Motor neuron (in vitro differentiated cells): ENCODE data around the gene DDX59. TPM values are rescaled to one million over a fixed set of nuclear protein-coding genes. Genes with fewer than 3 reads are reported as not detected.

Experiments
- ATAC-seq, 8 experiments: fragments of 200-7000 bp; cut with Tn5 transposase; replicated peaks in 6 of 8; 2 replicates each; pipeline ENCODE4 v1.8.0; 2021; ENCODE audit warnings: mild to moderate bottlenecking in 8 of 8, moderate library complexity in 8 of 8
- H3K27ac ChIP-seq, 2 donors: fragments of 250-450 bp; sonication (Bioruptor Pico); 2 replicates each; pipeline ENCODE4 v1.9.0; 2021; ENCODE audit warnings: antibody characterized with exemption in 2 of 2, mild to moderate bottlenecking in 2 of 2, moderate library complexity in 1 of 2
- H3K4me1 ChIP-seq, 2 donors: fragments of 250-450 bp; sonication (Bioruptor Pico); replicated peaks in 1 of 2; 2 replicates each; pipeline ENCODE4 v1.6.1; 2021; ENCODE audit warnings: antibody characterized with exemption in 2 of 2, mild to moderate bottlenecking in 2 of 2, moderate library complexity in 1 of 2
- H3K4me3 ChIP-seq, 5 donors: fragments of 250-450 bp; sonication (Bioruptor Pico); 2 replicates each; pipeline ENCODE4 v1.9.0; 2021; ENCODE audit warnings: antibody characterized with exemption in 5 of 5, mild to moderate bottlenecking in 5 of 5, moderate library complexity in 4 of 5
- WGBS, 10 experiments: fragments of 450-650 bp; shearing (Covaris generic); methylation state at CpG; one replicate each; pipeline ENCODE4 v1.0.0; 2022; 5-methylcytosine and 5-hydroxymethylcytosine counted together
- in situ Hi-C, 9 experiments: fragments of 400-800 bp; cut with MboI; loops; one replicate each; pipeline ENCODE4 v1.15.0; 2021; ENCODE audit warnings: low sequenced_read_pairs in 9 of 9, low pct_unique_long_range_greater_than_20kb in 2 of 9; ENCODE audit not compliant: unreplicated experiment in 9 of 9
- total RNA-seq, 8 experiments: library from RNA; unstranded; fragments of 300-600 nt; gene quantifications; 2 replicates each; pipeline versions ENCODE4 v1.2.3 to v1.2.4, GENCODE V29; 2022

DDX59 gene
- total RNA-seq, 8 experiments from 2014 or later: 14.7 to 31.3 (median 22.1) TPM

DNA sequence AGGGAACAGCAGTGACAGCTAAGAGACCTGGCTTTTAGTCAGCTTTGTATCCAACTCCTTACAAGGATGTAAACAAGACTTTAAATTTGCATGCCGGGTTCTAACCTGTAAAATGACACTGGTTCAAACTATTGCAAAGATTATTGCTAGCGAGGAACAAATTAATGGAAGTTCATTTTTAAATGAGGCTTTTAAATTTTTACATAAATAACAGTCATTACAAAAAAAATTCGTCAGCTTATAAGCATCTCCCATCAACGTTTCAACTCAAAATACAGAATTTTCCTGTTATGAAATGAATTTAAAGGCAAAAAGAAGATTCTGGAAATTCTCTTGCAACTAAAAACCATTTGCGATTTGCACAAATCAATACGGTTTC is 49.8 kb downstream of the DDX59 start:
- WGBS, 10 experiments: 0 to 22% (median 7%) methylated on average over 1 to 6 of the region's 6 CpGs
- no peak overlapping the region for H3K27ac ChIP-seq
- H3K4me3 ChIP-seq: peak overlapping the region; percentile 49 to 70 (median 55)
- H3K4me1 ChIP-seq: peaks cover 0 to 2% of the 10 kb centered on the region in 2 donors
- no peak for ATAC-seq
- in situ Hi-C loops: loop anchor here in 1 of 9 experiments (25.0 kb wide), 1 partner anchor 192 kb away; no protein-coding TSS in a partner anchor

DNA sequence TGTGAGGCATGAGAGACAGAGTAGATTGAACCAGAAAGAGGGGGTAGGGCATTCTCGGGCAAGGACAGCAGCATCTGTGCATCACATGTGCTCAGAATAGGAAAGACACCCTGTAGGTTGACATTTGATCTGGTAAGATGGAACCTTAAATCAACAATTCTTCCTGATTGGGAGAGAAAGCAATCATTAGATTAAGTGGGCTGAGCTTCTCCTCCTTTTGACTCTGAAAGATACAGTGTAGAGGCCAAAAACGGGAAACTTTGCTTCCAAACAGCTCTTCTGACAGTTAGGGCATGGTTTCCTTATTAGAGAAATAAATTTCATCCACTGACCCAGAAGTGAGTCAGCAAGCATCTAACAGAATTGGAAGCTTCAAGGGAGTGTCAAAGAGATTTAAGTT is 58.9 kb downstream of the DDX59 start:
- H3K4me3 ChIP-seq: no peak overlapping the region
- H3K4me1 ChIP-seq: no peaks in the 10 kb centered on the region
- in situ Hi-C loops: loop anchor here in 1 of 9 experiments (25.0 kb wide), 1 partner anchor 201 kb away; no protein-coding TSS in a partner anchor
- 0 to 81% (median 45%) methylated on average over 2 of the region's 2 CpGs; no CpG with 5 or more reads in 2 of the 10 experiments for WGBS, 10 experiments
- H3K27ac ChIP-seq: no peak overlapping the region
- ATAC-seq: peak in 7 of 8 experiments; percentile 43 to 99 (median 59)

DNA sequence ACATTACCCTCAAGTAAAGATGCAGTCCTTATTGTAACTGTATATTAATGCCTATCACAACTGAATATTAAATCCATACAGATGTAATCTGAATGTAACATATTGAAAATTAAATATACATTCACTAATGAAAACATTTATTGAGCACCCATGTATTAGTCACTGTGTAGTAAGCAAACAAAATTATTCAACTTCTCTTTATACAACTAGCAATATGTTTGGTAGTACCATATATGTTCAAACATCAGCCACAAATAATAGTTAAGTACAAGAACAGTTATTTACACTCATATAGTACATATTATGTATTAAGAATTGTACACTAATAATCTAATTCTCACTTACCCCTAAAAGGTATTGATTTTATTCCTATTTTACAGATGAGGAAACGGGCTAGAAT is 67.1 kb downstream of the DDX59 start:
- no peak for ATAC-seq
- H3K4me1 ChIP-seq: no peaks in the 10 kb centered on the region
- in situ Hi-C loops: loop anchor here in 1 of 9 experiments (25.0 kb wide), 1 partner anchor 210 kb away; no protein-coding TSS in a partner anchor

More for the DNA sequence above, 67.1 kb downstream of the DDX59 start:
- H3K4me3 ChIP-seq: no peak overlapping the region
- WGBS, 10 experiments: 83 to 100% (median 96%) methylated on average over 1 of the region's 1 CpG; no CpG with 5 or more reads in 2 of the 10 experiments
- no peak overlapping the region for H3K27ac ChIP-seq

Other genes with a start within 250 kb of the DDX59 start
- gene KIF14, start 49.2 kb downstream of the DDX59 start, total RNA-seq: 10 to 100 TPM in 1 of 8 experiments, 1 to 10 TPM in 4, under 1 TPM in 3; 0.15 to 15.9 (median 1.1) TPM
- gene CAMSAP2, start 69.0 kb upstream of the DDX59 start, total RNA-seq: 10 to 100 TPM; 17.2 to 70.2 (median 59.7) TPM
- gene GPR25, start 203.1 kb upstream of the DDX59 start, total RNA-seq: under 1 TPM in 3 of 8 experiments, not detected in 5; 0.11 to 0.62 (median 0.17) TPM
- 10 to 100 TPM in 1 of 8 experiments, 1 to 10 TPM in 4, under 1 TPM in 3; 0.22 to 19.9 (median 2.1) TPM for gene INAVA, start 225.0 kb upstream of the DDX59 start, total RNA-seq